GM12878 (cell line): ENCODE results near the gene CAMK2D. TPM values are rescaled to one million over a fixed set of nuclear protein-coding genes. Genes with fewer than 3 reads are reported as not detected.

Experiments
- ATAC-seq: fragments of 200-7000 bp; cut with Tn5 transposase; 3 replicates; pipeline ENCODE4 v1.9.1; 2020; ENCODE audit warnings: mild to moderate bottlenecking, moderate library complexity
- BruUV-seq: library from RNA; stranded (reverse); fragments of 400-500 nt; replicated peaks from 2 replicates; lab custom pipeline; 2021; lab: Mats Ljungman, UMichigan
- CTCF ChIA-PET: fragments of 300-600 bp; sonication (Branson Sonifier 250); formaldehyde crosslinking; extraction: SDS; loops from one replicate; lab custom pipeline; 2021; ENCODE audit warnings: inconsistent platforms; lab: Yijun Ruan, JAX
- POLR2A ChIA-PET: fragments of 350-600 bp; formaldehyde crosslinking; extraction: SDS; loops from one replicate; lab custom pipeline; 2021; ENCODE audit warnings: inconsistent platforms; lab: Charles Lee
- RAD21 ChIA-PET: fragments of 300-600 bp; sonication (Branson Sonifier 250); formaldehyde crosslinking; loops from one replicate; lab custom pipeline; 2023; ENCODE audit warnings: antibody characterized with exemption; ENCODE audit not compliant: unreplicated experiment; lab: Charles Lee
- SMC1A ChIA-PET: fragments of 300-600 bp; sonication (Branson Sonifier 250); formaldehyde crosslinking; loops from one replicate; lab custom pipeline; 2023; ENCODE audit not compliant: unreplicated experiment, uncharacterized antibody; lab: Charles Lee
- DNase-seq: peaks from one replicate; pipeline ENCODE4 v3.0.0-alpha.2; 2011; ENCODE audit warnings: low read depth, low spot score
- FAIRE-seq: peaks from 3 replicates; lab custom pipeline; 2011; peaks lifted over from hg19 to GRCh38; lab: Jason Lieb, UNC
- H2AFZ ChIP-seq: 2 replicates; pipeline ENCODE4 v1.6.0; 2011; ENCODE audit warnings: low read depth, low read length, control low read depth; ENCODE audit not compliant: control insufficient read depth
- H3K27ac ChIP-seq: 2 replicates; pipeline ENCODE4 v1.5.1; 2011; ENCODE audit warnings: control low read depth; ENCODE audit not compliant: control insufficient read depth, insufficient read depth
- H3K27me3 ChIP-seq, 2 experiments: replicated peaks in 1 of 2; 2 replicates each; pipeline versions ENCODE4 v1.6.0 to v1.6.1; 2011; ENCODE audit warnings: low read length in 1 of 2; ENCODE audit not compliant: control insufficient read depth in 2 of 2, insufficient read depth in 2 of 2
- H3K36me3 ChIP-seq, 2 experiments: 2 replicates each; pipeline ENCODE4 v1.5.1; 2011; ENCODE audit warnings: low read length in 1 of 2; ENCODE audit not compliant: control insufficient read depth in 2 of 2, insufficient read depth in 2 of 2
- H3K4me1 ChIP-seq: 2 replicates; pipeline ENCODE4 v1.6.1; 2011; ENCODE audit warnings: mild to moderate bottlenecking, low read length, moderate library complexity, mixed read lengths; ENCODE audit not compliant: control insufficient read depth, insufficient read depth
- H3K4me2 ChIP-seq: 2 replicates; pipeline ENCODE4 v1.6.0; 2011; ENCODE audit warnings: control low read depth; ENCODE audit not compliant: control insufficient read depth, insufficient read depth
- H3K4me3 ChIP-seq: fragments of 200-600 bp; sonication (generic); 2 replicates; pipeline ENCODE4 v1.5.1; 2016
- H3K79me2 ChIP-seq: 2 replicates; pipeline ENCODE4 v1.6.0; 2011; ENCODE audit warnings: low read length; ENCODE audit not compliant: control insufficient read depth, insufficient read depth
- H3K9ac ChIP-seq: 2 replicates; pipeline ENCODE4 v1.8.0; 2011; ENCODE audit warnings: low read length, control low read depth, mixed read lengths; ENCODE audit not compliant: control insufficient read depth, insufficient read depth
- H3K9me3 ChIP-seq: replicated peaks from 3 replicates; pipeline ENCODE4 v1.5.1; 2011; ENCODE audit warnings: mild to moderate bottlenecking, low read length; ENCODE audit not compliant: control insufficient read depth, insufficient read depth
- H4K20me1 ChIP-seq: 2 replicates; pipeline ENCODE4 v1.6.0; 2011; ENCODE audit not compliant: control insufficient read depth, insufficient read depth
- BCLAF1 ChIP-seq: fragments of 450-650 bp; IDR thresholded peaks from 2 replicates; pipeline ENCODE4 v1.6.1; 2017; ENCODE audit warnings: antibody characterized with exemption, mild to moderate bottlenecking, moderate library complexity
- CBX3 ChIP-seq: fragments of 200-600 bp; sonication (generic); IDR thresholded peaks from 2 replicates; pipeline ENCODE4 v1.6.1; 2016; ENCODE audit warnings: low read depth, borderline replicate concordance
- EP300 ChIP-seq, 2 experiments: fragments of 150-350 bp in 1 of 2; IDR thresholded peaks; 2 replicates each; pipeline ENCODE4 v1.6.1; 2011 to 2012; ENCODE audit warnings: low read depth in 2 of 2, low read length in 2 of 2, borderline replicate concordance in 1 of 2, improper control_type of control experiment in 1 of 2, inconsistent platforms in 1 of 2; ENCODE audit not compliant: control insufficient read depth in 1 of 2
- FOXM1 ChIP-seq: IDR thresholded peaks from 2 replicates; pipeline ENCODE4 v1.6.1; 2012; ENCODE audit warnings: low read depth, mild to moderate bottlenecking, inconsistent platforms, low read length, moderate library complexity
- HSF1 ChIP-seq: fragments of 150-350 bp; IDR thresholded peaks from 2 replicates; pipeline ENCODE4 v1.6.1; 2014; ENCODE audit warnings: mild to moderate bottlenecking, low read depth, low read length
- JUNB ChIP-seq: IDR thresholded peaks from 2 replicates; pipeline ENCODE4 v1.6.1; 2016; ENCODE audit warnings: antibody characterized with exemption, mild to moderate bottlenecking
- MLLT1 ChIP-seq: fragments of 450-650 bp; IDR thresholded peaks from 2 replicates; pipeline ENCODE4 v1.6.1; 2016; ENCODE audit warnings: mild to moderate bottlenecking
- NR2C1 ChIP-seq: fragments of 450-650 bp; IDR thresholded peaks from 2 replicates; pipeline ENCODE4 v1.6.1; 2017; ENCODE audit warnings: antibody characterized with exemption, mild to moderate bottlenecking, moderate library complexity
- PKNOX1 ChIP-seq: fragments of 450-650 bp; IDR thresholded peaks from 2 replicates; pipeline ENCODE4 v1.6.1; 2016; ENCODE audit warnings: mild to moderate bottlenecking
- SUZ12 ChIP-seq: fragments of 200-600 bp; sonication (generic); IDR thresholded peaks from one replicate; pipeline ENCODE4 v1.6.1; 2018; ENCODE audit warnings: antibody characterized with exemption, mild to moderate bottlenecking; ENCODE audit not compliant: unreplicated experiment
- ZZZ3 ChIP-seq: IDR thresholded peaks from 2 replicates; pipeline ENCODE4 v1.6.1; 2011; ENCODE audit warnings: low read depth; ENCODE audit not compliant: control insufficient read depth, insufficient read length
- WGBS: methylation state at CpG from one replicate; pipeline ENCODE4 v1.1.6; 2016; ENCODE audit warnings: low lambda C conversion rate; ENCODE audit not compliant: insufficient replicate concordance, insufficient coverage; ENCODE audit errors: missing lambda C conversion rate; 5-methylcytosine and 5-hydroxymethylcytosine counted together
- in situ Hi-C: fragments of 300-500 bp; cut with MboI; formaldehyde crosslinking; loops from 9 replicates; pipeline ENCODE4 v1.14.3; 2018; ENCODE audit warnings: mixed read lengths
- intact Hi-C: fragments of 100-400 bp; cut with micrococcal nuclease; formaldehyde crosslinking; loops from one replicate; pipeline ENCODE4 v1.14.2; 2022; ENCODE audit not compliant: unreplicated experiment
- polyA plus RNA-seq, 11 experiments: library from polyadenylated mRNA; depleted of rRNA in 4 of 11; unstranded in 6 of 11; stranded (reverse) in 5 of 11; fragments of >200 nt; fragmentation: Nextera tagmentation in 4 of 11; fragmentation: Illumina TruSeq in 1 of 11; extraction: Ambion mirVana in 4 of 11; extraction: Trizol in 1 of 11; gene quantifications; 1 replicate in 1 of 11; 2 replicates in 10 of 11; pipeline versions ENCODE4 v1.2.1 to v1.2.3, GENCODE V29; 2011 to 2016; ENCODE audit warnings: inconsistent platforms in 2 of 11, missing spikeins in 2 of 11, low read depth in 1 of 11
- total RNA-seq, 4 experiments: library from RNA; depleted of rRNA in 3 of 4; stranded (reverse); fragments of >200 nt in 3 of 4; fragmentation: Illumina TruSeq in 1 of 4; extraction: Trizol in 1 of 4; gene quantifications; 2 replicates each; pipeline versions ENCODE4 v1.2.1 to v1.2.3, GENCODE V29; 2013 to 2021

The CAMK2D gene
- total and polyA plus RNA-seq, 10 of the 15 experiments (the other 5 are each of a cell fraction or from before 2014, with no cell fraction given), result 6.9 to 88.5 (median 12.9) TPM

- ATAC-seq, result no peak
- Histone ChIP-seq H3K27ac (no peak overlapping the region), H3K4me3 (no peak overlapping the region), H3K36me3 (no peaks in the 10 kb centered on the region; a peak in 1 of 4 replicates), H3K79me2 (peaks cover 23% of the 10 kb centered on the region), H4K20me1 (no peaks in the 10 kb centered on the region), H3K4me1 (peaks cover 16% of the 10 kb centered on the region; the same call in 1 of the 2 replicates), H3K27me3 (no peaks in the 10 kb centered on the region), H3K9ac (no peak overlapping the region), H3K9me3 (no peaks in the 10 kb centered on the region), H2AFZ (no peak overlapping the region), H3K4me2 (no peak overlapping the region)
- 100% methylated on average over 2 of the region's 2 CpGs for WGBS
- no peak for TF ChIP-seq FOXM1
- no peak for TF ChIP-seq CBX3
- TF ChIP-seq EP300 (IDR thresholded peaks at IDR 0.05; ENCODE audit: borderline replicate concordance in 1 of 2, control insufficient read depth in 1 of 2, low read depth in 2 of 2, low read length in 2 of 2), result no peak
- no peak for TF ChIP-seq MLLT1
- no peak for TF ChIP-seq SUZ12
- no peak for TF ChIP-seq BCLAF1
- TF ChIP-seq HSF1, result no peak
- TF ChIP-seq JUNB, result no peak
- TF ChIP-seq ZZZ3, result no peak
- TF ChIP-seq NR2C1, result no peak
- no peak for TF ChIP-seq PKNOX1
- intact Hi-C loops (no loop called here), in situ Hi-C loops (no loop called here)
- BruUV-seq, result no TSS peak
- ChIA-PET POLR2A (interaction anchor here (0.9 to 2.0 kb wide), 4 partner anchors 9 to 21 kb away, joined by 3 to 6 read pairs (median 4); no protein-coding TSS in a partner anchor), SMC1A (interaction anchor here (0.7 to 3.9 kb wide), 15 partner anchors 9 to 60 kb away, joined by 3 to 22 read pairs (median 4); no protein-coding TSS in a partner anchor), RAD21 (interaction anchor here (1.2 to 2.1 kb wide), 4 partner anchors 66 to 147 kb away, joined by 3 to 17 read pairs (median 4); no protein-coding TSS in a partner anchor), CTCF (interaction anchor here (1.3 kb wide), 1 partner anchor 17 kb away, joined by 5 read pairs; no protein-coding TSS in a partner anchor)
- no peak for DNase-seq
- no peak for FAIRE-seq
Measured at GRCh38 chr4:113694008-113694407, 67.5 kb downstream of the CAMK2D start.
